Testis (tissue), 3 donors: ENCODE data around the gene EIF3K. TPM values are rescaled to one million over a fixed set of nuclear protein-coding genes. Genes with fewer than 3 reads are reported as not detected.
A peak's percentile ranks its signal among the peaks of the same experiment; 100 is the strongest.

Experiments used
- DNase-seq: peaks from one replicate; pipeline ENCODE4 v3.0.0-alpha.2; 2019
- H3K27ac ChIP-seq, 2 donors: fragments of 200-600 bp; sonication (generic); one replicate each; pipeline ENCODE4 v1.5.1; 2019
- H3K27me3 ChIP-seq: fragments of 200-600 bp; sonication (generic); one replicate; pipeline ENCODE4 v1.5.1; 2019
- H3K36me3 ChIP-seq: fragments of 200-600 bp; sonication (generic); one replicate; pipeline ENCODE4 v1.5.1; 2017; ENCODE audit warnings: low read depth; ENCODE audit errors: missing control alignments
- H3K4me1 ChIP-seq: fragments of 200-600 bp; sonication (generic); one replicate; pipeline ENCODE4 v1.5.1; 2019
- H3K4me3 ChIP-seq, 2 donors: fragments of 200-600 bp; sonication (generic); one replicate each; pipeline ENCODE4 v1.5.1; 2017 to 2019
- H3K9me3 ChIP-seq: fragments of 200-600 bp; sonication (generic); one replicate; pipeline ENCODE4 v1.5.1; 2017
- POLR2A ChIP-seq: fragments of 450-650 bp; IDR thresholded peaks from one replicate; pipeline ENCODE4 v1.6.1; 2017; ENCODE audit warnings: antibody characterized with exemption, mild to moderate bottlenecking, moderate library complexity
- WGBS, 2 donors: methylation state at CpG; one replicate each; pipeline ENCODE4 v1.1.5; 2018; 5-methylcytosine and 5-hydroxymethylcytosine counted together
- intact Hi-C: fragments of 100-400 bp; cut with DNase I; formaldehyde crosslinking; loops from one replicate; pipeline ENCODE4 v1.15.1; 2023; ENCODE audit warnings: low total_unique reads
- polyA plus RNA-seq: library from polyadenylated mRNA; stranded (reverse); fragments of 350-450 nt; fragmentation: Illumina TruSeq; extraction: RNeasy Lipid Tissue Mini Kit (QIAGEN cat#74804); gene quantifications from one replicate; pipeline ENCODE4 v1.2.3, GENCODE V29; 2014; ENCODE audit warnings: low read depth, low replicate concordance; ENCODE audit not compliant: insufficient read depth
- total RNA-seq, 2 donors: library from RNA; depleted of rRNA; stranded (reverse); fragments of >200 nt; gene quantifications; one replicate each; pipeline ENCODE4 v1.2.3, GENCODE V29; 2016
- TF ChIP-seq, protein P1 (sequence below), 3 experiments: fragments of 450-650 bp in 2 of 3; fragments of 200-600 bp in 1 of 3; sonication (generic) in 1 of 3; IDR thresholded peaks; one replicate each; pipeline ENCODE4 v1.5.1; 2016 to 2019; ENCODE audit warnings: antibody characterized with exemption in 3 of 3, mild to moderate bottlenecking in 2 of 3, moderate library complexity in 1 of 3

The EIF3K gene
- total and polyA plus RNA-seq, 3 donors from 2014 or later: 195 to 235 (median 201) TPM

DNA sequence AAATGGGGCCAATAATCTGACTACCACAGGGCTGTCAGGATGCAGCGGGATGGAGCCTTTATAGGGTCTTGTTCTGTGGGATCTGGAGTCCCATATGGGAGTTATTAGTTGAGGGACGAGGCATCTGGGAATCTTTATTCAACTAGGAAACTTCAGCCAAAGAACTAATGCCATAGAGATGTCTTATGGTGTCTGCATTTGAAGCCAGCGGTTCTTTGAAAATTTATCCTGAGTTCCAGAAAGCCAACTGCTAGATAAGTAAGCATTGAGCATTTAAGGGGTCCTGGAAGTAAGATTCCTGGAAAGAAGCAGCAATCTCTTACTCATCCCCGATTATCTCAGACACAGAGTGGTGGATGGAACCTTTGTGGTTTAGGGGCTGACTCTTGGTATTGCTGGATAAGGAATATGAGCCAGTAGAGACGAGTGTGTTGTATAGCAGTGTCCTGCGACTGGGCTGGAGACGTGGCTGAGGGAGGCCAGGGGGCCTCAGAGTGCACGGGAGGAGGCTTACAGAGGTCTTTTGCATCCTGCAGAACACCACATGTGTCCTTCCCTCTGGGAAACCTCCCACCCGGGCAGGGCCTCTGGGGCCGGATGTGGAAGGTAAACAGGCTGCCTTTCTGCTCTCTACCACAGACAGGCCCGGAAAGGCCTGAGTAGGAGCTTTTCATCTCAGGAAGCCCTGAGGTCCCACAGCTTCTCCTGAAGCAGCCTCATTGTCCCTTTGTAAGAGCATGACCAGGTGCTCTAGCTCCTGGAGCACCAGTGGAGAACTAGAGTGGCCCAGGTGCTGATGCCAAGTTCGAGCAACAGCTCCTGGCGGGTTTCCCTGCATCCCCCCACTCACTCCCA lies 57.3 kb downstream of the EIF3K start:
- no peaks in the 10 kb centered on the region for H3K27me3 ChIP-seq
- H3K4me3 ChIP-seq: no peak overlapping the region
- intact Hi-C loops: no loop called here
- WGBS, 2 donors: 52 to 69% methylated on average over 11 to 13 of the region's 13 CpGs
- no peak for DNase-seq
- no peaks in the 10 kb centered on the region for H3K36me3 ChIP-seq
- TF ChIP-seq, protein P1, sequence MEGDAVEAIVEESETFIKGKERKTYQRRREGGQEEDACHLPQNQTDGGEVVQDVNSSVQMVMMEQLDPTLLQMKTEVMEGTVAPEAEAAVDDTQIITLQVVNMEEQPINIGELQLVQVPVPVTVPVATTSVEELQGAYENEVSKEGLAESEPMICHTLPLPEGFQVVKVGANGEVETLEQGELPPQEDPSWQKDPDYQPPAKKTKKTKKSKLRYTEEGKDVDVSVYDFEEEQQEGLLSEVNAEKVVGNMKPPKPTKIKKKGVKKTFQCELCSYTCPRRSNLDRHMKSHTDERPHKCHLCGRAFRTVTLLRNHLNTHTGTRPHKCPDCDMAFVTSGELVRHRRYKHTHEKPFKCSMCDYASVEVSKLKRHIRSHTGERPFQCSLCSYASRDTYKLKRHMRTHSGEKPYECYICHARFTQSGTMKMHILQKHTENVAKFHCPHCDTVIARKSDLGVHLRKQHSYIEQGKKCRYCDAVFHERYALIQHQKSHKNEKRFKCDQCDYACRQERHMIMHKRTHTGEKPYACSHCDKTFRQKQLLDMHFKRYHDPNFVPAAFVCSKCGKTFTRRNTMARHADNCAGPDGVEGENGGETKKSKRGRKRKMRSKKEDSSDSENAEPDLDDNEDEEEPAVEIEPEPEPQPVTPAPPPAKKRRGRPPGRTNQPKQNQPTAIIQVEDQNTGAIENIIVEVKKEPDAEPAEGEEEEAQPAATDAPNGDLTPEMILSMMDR (IDR thresholded peaks at IDR 0.05): no peak
- no peak for TF ChIP-seq POLR2A
- H3K9me3 ChIP-seq: no peaks in the 10 kb centered on the region
- H3K27ac ChIP-seq: peak overlapping the region in 1 of 2 donors; percentile 30
- H3K4me1 ChIP-seq: peaks cover 14% of the 10 kb centered on the region

DNA sequence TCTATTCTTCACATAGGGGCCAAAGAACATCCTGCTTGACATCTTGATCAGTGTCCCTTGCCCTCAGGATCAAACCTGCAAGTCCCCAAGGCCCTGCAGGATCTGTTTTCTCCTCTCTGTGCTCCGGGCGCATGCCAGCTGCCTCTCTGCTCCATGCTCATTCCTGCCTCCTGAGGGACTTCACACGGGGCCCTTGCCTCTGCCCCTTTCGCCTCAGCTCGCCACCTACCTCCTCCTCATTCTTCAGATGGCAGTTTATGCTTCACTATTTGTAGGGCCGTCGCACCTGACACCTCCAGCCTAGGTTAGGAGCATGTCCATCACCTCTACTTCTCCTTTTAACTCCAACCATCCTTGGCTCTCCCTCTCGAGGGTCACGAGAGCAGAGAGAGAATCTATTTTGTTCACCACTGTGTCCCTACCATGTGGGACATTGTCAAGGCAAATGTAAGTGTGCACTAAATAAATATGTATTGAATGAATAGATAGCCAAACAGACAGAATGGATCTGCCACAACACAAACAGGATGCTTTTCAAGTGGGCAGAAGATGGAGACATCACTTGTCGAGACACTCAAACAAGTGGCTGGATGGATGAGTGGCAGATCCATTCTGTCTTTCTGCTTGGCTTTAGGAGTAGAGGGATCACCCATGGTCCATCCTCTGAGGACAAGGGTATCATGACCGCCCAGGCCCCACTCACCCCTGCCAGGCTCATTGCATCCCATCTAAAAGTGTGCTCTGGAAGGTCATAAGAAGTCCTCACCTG lies 58.1 kb downstream of the EIF3K start:
- Histone ChIP-seq H3K4me1 (peaks cover 6% of the 10 kb centered on the region), H3K27me3 (no peaks in the 10 kb centered on the region), H3K36me3 (no peaks in the 10 kb centered on the region), H3K4me3 (no peak overlapping the region), H3K9me3 (no peaks in the 10 kb centered on the region), H3K27ac (peak overlapping the region in 1 of 2 donors; percentile 30)
- TF ChIP-seq POLR2A: no peak
- TF ChIP-seq, protein P1 (IDR thresholded peaks at IDR 0.05): no peak
- intact Hi-C loops: no loop called here
- no peak for DNase-seq
- 84 to 87% methylated on average over 11 of the region's 11 CpGs for WGBS, 2 donors

DNA sequence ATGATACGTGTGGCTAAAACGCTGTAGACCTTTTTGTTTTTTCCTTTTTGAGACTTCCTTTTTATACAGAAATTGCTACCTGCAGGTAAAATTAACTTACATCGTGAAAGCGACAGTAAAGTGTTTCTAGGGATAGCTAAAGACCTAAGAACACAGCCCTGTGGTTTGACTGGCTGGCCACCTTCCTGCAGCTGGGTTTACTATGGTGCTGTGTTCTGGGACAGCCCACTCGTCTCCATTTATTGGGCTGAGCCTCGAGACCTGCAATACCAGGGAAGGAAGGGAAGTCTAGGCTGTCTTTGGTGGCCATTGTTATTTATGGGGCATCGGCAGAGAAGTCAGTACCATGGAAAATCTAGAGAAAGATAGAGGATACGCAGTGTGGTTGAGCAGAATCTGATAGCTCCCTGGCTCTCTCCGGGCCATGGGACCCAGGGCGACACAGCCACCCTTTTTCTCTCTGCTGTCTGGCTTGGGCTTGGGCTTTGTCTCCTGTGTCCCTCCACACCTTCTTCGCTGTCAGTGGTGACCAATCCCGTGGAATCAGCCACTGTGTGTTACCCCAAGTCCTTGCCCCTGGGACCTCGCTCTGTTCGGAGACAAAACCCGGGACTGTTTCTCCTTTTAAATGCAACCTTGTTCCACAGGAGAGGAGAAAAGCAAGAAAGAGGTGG lies 59.4 kb downstream of the EIF3K start:
- TF ChIP-seq, protein P1 (IDR thresholded peaks at IDR 0.05): no peak
- TF ChIP-seq POLR2A: no peak
- no peak overlapping the region for H3K27ac ChIP-seq
- intact Hi-C loops: no loop called here
- H3K9me3 ChIP-seq: no peaks in the 10 kb centered on the region
- H3K27me3 ChIP-seq: no peaks in the 10 kb centered on the region
- no peaks in the 10 kb centered on the region for H3K36me3 ChIP-seq
- DNase-seq: no peak
- H3K4me1 ChIP-seq: peaks cover 10% of the 10 kb centered on the region
- no peak overlapping the region for H3K4me3 ChIP-seq
- WGBS, 2 donors: 83 to 86% methylated on average over 15 of the region's 15 CpGs

DNA sequence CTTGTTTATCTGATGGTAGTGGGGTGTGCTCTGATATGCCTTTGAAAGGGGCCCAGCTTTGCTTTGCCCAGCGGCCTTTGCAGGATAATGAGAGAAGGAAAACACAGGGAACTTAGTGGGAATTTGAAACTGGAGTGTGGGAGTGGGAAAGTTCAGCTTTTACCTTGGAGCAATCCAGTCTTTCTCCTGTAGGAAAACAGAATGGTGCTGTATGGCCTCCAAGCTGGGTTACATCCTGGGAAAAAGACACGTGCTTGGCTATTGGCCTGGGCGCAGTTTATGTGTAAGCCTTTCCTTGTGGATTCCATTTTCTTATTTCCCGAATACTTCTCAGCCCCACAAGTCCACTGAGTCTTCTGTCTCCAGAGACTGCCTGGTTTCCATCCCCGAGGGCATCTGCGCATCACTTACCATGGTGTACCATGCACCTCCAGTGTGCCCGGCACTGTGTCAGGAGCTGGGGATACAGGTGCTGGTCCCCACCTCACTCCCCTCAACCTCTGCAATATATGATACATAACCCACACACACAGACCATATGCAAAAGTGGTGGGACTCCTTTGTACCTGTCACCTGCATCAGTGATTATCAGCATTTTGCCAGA lies 60.0 kb downstream of the EIF3K start:
- Histone ChIP-seq H3K27ac (no peak overlapping the region), H3K27me3 (no peaks in the 10 kb centered on the region), H3K9me3 (no peaks in the 10 kb centered on the region), H3K36me3 (no peaks in the 10 kb centered on the region), H3K4me3 (no peak overlapping the region), H3K4me1 (peaks cover 16% of the 10 kb centered on the region)
- 82 to 84% methylated on average over 7 of the region's 7 CpGs for WGBS, 2 donors
- intact Hi-C loops: no loop called here
- DNase-seq: no peak
- TF ChIP-seq, protein P1 (IDR thresholded peaks at IDR 0.05): no peak
- TF ChIP-seq POLR2A: no peak
